Measurements from ENCODE around the gene RTL1.

RTL1 gene

DNA sequence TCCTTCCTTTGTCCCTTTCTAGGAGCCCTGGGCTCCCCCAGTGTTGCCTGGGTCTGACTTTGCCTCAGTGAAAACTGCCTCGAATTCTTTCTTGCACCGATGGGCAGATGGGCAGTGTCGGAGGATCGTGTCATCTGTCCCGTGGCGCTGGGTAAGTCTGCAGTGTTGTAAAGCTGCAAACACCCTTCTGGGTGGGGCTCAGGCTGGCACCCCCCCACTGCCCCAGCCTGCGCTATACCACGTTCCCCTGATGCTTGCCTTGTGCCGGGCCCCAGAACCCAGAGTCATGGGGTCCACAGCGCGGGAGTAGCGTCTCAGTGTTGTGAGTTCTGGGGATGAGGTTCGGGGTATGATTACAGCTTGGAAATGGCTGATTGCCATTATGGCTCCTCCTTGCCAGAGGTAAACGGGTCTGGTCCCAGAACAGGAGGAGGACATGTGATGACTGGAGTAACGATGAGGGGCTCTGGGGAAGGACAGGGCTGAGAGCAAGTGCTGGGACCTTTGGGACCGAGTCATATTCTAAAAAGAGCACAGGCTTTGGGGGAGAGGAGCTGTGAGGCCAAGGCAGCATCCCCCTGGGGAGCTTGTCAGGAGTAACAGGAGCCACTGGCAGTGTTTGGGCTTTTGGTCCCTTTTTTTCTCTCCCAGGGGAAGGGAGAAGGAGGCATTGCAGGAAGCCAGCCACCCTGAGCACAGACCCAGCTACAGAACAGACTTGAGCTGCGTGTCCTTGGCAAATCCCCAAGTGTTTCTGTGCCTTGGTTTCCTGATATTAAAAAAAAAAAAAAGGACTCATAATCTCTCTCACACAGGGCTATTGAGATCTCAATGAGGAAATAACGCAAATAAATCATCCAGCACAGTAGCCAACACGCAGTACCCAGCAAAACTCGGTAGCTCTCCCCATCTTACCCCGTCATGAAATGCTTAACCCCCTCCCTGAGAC lies 4.3 kb downstream of the RTL1 start:
- no peak for DNase-seq (ENCODE audit: low read depth in 1 of 2, low spot score in 1 of 2)

DNA sequence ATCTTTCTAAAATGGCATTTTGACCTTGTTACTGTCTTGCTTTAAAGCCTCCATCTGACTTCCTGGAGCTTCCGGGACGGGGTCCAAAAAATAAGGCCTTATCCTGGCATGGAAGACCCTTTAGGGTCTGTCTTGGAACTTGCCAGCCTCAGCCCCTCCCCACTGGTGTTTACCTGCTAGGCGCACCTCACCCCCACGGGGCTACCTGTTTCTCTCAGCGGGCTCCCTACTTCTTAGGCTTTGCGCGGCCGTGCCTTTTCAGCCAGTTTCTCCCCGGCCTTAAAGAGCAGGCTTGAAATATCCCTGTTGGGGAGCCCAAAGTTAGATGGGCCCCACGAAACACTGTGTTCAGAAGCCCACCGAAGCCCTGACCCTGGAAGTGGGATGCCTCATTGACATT lies 5.1 kb downstream of the RTL1 start:
- no peak for DNase-seq (ENCODE audit: low read depth in 1 of 2, low spot score in 1 of 2)

- DNase-seq (ENCODE audit: low read depth in 1 of 2, low spot score in 1 of 2): no peak
These were observed 7.0 kb downstream of the RTL1 start for GRCh38 chr14:100896369-100897060.

DNA sequence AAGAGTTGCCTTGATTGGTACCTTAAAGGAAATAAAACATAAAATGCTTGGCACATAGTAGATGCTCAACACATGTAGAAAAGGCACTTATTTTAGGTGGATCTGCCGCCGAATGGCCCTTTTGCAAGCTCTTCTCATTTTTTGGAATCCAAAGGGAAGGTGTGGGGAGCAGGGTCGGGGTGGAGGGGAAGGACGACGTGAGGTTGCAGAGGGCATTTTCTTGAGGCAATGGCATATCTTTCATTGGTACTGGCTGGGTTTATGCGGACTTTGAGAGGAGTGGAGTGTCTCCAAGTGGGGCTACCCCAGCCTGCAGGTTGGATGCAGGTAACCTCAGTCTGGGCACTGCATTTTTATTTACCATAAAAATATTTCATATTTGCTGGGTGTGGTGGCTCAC lies 8.1 kb downstream of the RTL1 start:
- no peak for DNase-seq (ENCODE audit: low read depth in 1 of 2, low spot score in 1 of 2)

DNA sequence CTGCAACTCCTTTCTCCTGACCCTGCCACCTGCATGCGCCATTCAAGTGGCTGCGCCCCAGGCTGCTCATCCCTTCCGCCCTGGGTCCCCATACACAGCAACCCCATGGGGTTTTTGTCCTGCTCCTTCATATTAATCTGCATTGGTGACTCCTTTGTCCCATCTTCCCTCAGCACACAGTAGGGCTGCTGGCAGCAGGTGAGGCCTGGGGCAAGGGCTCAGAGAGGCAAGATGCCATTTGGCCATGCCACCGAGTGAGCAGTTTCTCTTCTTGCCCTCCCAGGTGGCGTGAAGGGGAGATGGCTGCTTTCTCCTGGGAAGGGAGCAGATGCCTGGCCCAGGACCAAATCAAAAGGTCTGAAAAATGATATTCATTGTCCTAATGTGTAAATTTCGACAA lies 9.1 kb downstream of the RTL1 start:
- DNase-seq (ENCODE audit: low read depth in 1 of 2, low spot score in 1 of 2): no peak

- no peak for DNase-seq (ENCODE audit: low read depth in 1 of 2, low spot score in 1 of 2)
These were observed 9.8 kb downstream of the RTL1 start for GRCh38 chr14:100893760-100894159.

- no peak for DNase-seq (ENCODE audit: low read depth in 1 of 2, low spot score in 1 of 2)
These were observed 10.3 kb downstream of the RTL1 start for GRCh38 chr14:100893228-100893601.

DNA sequence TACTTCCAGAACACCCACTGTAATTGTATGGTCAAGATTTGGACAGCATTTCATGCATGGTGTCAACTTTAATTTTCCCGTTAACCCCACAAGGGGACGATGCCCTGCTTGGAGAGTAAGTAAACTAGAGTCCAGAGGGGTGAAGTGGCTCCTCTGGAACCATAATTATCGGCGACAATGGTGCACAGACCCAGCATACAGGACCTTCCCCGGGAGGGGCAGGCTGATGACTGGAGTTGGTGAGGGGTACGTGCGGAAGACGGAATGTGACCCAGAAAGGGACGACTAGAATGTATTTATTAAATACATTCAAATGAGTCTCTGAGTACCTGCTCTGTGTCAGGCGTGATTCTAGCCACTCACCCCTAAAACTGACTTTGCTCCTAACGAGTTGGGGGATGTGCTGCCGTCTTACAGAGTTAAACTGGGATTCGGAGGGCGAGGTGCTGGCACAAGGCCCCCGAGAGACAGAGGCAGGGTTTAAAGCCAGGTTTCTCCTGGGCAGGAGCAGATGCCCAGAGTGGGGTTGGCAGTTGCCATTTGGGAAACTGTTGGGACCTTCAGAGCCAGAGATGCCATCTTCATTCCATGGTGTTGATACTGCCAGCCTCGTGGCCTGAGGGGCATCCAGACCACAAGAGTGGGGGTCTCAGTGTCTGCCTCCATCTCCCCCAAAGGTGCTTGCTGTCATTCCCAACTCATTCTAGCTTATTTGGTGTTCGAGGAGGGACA lies 10.9 kb downstream of the RTL1 start:
- no peak for DNase-seq (ENCODE audit: low read depth in 1 of 2, low spot score in 1 of 2)

GRCh38 chr14:100891501-100892445 lies 11.7 kb downstream of the RTL1 start:
- no peak for DNase-seq (ENCODE audit: low read depth in 1 of 2, low spot score in 1 of 2)

DNA sequence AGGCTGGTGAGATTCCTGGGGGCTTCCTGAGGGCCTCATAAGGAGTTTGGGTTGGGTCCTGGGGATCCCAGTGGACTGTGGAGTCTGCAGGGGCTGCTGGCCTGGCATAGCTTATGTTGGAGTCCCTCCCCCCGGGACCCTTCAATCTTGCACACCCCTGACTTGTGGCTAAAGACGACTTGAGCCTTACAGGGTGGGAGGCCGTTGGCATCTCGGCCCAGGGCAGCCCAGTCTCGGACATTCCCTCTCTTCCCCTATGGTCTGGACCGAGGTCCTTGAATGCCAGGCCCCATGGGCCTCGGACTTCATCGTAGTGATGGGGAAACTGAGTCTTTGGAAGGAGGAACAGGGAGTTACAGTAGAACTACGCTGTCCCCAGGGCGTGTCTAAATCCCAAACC lies 12.5 kb downstream of the RTL1 start:
- DNase-seq (ENCODE audit: low read depth in 1 of 2, low spot score in 1 of 2): no peak

- DNase-seq (ENCODE audit: low read depth in 1 of 2, low spot score in 1 of 2): no peak
These were observed 13.3 kb downstream of the RTL1 start for GRCh38 chr14:100890061-100890850.

- no peak for DNase-seq (ENCODE audit: low read depth in 1 of 2, low spot score in 1 of 2)
These were observed 13.9 kb downstream of the RTL1 start for GRCh38 chr14:100889641-100890040.

DNA sequence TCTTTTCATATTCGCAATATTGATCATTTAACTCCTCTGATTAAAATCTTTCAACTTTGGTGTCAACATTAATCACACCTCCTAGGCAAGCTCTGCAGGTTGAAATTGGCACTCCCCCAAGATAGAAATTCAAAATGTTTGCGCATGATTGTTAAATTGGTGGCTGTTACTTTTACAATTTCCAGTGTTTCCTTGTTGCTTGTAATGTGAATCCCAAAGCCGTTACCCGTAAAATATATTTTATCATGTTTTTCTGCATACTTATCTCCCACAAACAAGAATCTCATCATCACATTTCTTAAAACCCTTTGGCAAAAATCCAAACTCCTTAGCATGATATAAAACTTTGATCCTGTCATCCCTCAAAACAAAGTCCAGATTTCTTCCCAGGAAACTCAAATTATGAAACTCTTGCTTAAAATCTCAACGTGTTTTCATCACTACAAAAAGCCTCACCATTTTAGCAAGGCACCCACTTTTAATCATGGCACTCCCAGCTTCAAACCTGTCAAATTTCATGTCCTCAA lies 14.7 kb downstream of the RTL1 start:
- DNase-seq (ENCODE audit: low read depth in 1 of 2, low spot score in 1 of 2): no peak

GRCh38 chr14:100887728-100888335 lies 15.7 kb downstream of the RTL1 start:
- DNase-seq (ENCODE audit: low read depth in 1 of 2, low spot score in 1 of 2): no peak

DNA sequence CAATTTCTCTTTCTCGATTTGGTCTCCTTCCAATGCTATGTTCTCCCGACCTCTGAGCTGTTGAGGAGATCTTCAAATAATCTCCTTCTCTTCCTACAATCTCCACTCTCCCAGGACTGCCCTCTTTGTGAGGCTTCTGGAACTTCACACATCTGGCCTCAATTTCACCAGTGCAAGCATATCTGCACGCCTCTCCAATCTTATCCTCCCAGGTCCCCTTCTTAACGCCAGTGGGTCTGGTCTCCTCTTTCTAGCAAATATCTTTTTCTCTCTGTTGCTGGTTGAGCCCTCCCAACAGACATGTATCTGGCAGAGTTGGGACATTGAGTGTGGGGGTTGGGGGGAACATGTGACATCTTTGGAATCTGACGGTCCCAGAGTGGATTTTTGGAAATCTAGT lies 17.9 kb downstream of the RTL1 start:
- DNase-seq (ENCODE audit: low read depth in 1 of 2, low spot score in 1 of 2): no peak

DNA sequence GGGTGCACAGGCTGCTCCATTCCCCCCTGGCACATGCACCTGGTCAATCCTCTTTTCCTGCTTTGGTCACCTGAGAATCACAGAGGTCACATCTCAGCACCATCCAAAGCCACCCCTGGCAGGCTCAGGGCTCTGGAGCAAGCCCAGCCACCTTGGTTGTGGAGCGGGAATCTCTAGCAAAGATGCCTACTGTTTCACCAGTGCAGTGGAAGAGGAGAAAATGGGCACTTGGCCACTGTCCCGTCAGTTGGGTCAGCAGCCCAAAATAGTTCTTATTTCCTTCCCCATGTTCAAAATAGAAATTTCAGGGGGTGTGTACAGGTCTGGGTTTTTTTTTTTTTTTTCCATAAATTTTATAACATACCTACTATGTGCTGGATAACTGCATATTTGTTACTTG lies 18.3 kb downstream of the RTL1 start:
- DNase-seq (ENCODE audit: low read depth in 1 of 2, low spot score in 1 of 2): no peak

GRCh38 chr14:100884456-100884855 lies 19.1 kb downstream of the RTL1 start:
- no peak for DNase-seq (ENCODE audit: low read depth in 1 of 2, low spot score in 1 of 2)

- DNase-seq (ENCODE audit: low read depth in 1 of 2, low spot score in 1 of 2): no peak
These were observed 19.8 kb downstream of the RTL1 start for GRCh38 chr14:100883789-100884101.

DNA sequence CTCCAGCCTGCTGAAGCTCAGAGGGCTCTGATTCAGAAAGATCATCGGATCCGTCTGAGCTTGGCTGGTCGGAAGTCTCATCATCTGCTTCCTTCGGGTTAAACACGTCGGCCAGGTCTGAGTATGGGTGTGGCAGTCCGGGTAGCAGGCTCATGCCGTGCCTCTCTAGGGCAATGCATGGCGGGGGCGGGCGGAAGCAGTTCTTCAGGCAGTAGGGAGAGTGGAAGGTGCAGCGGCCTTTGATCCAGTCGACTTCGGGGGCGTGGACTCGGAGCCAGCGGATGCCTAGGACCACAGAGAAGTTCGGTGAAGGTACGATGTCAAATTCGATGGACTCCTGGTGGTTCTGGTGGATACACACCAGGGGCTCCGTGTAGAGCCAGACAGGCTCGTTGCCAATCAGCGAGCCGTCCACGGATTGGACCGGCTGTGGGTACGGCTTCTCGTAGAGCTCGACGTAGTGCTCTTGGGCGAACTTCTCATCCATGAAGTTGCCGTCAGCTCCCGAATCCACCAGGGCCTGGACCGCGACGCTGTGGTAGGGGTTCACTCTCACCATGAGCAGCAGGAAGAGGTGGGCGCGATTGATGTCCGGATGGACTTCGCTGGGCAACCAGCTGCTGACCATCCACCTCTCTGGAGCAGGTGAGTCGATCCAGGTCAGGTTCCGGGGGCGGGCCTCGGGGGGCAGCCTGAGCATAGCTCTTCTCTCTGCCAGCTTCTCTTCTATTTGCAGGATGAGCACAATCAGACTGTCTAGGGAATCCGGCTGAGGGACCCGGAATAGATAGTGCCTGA lies 20.3 kb downstream of the RTL1 start:
- no peak for DNase-seq (ENCODE audit: low read depth in 1 of 2, low spot score in 1 of 2)

Data from stimulated activated CD4-positive, alpha-beta T cell treated with anti-CD3 and anti-CD28 coated beads, Interleukin-15, amount 100 ng/mL, for 1 hour (primary cell).